A549 treated with RU486 at 1 μM for 4 hours (cell line): Measurements from ENCODE around the gene KLHL15. TPM values are rescaled to one million over a fixed set of nuclear protein-coding genes. Genes with fewer than 3 reads are reported as not detected.

Source experiments
- total RNA-seq: library from RNA; stranded (reverse); fragments of 200-300 nt; extraction: Qiagen RNA extraction; gene quantifications from 5 replicates; pipeline ENCODE4 v1.2.3, GENCODE V29; 2022; ENCODE audit warnings: low read depth

Gene KLHL15, protein sequence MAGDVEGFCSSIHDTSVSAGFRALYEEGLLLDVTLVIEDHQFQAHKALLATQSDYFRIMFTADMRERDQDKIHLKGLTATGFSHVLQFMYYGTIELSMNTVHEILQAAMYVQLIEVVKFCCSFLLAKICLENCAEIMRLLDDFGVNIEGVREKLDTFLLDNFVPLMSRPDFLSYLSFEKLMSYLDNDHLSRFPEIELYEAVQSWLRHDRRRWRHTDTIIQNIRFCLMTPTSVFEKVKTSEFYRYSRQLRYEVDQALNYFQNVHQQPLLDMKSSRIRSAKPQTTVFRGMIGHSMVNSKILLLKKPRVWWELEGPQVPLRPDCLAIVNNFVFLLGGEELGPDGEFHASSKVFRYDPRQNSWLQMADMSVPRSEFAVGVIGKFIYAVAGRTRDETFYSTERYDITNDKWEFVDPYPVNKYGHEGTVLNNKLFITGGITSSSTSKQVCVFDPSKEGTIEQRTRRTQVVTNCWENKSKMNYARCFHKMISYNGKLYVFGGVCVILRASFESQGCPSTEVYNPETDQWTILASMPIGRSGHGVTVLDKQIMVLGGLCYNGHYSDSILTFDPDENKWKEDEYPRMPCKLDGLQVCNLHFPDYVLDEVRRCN
- total RNA-seq = 2.2 to 4.8 TPM (median 4.5 TPM) in 5 replicates

DNA sequence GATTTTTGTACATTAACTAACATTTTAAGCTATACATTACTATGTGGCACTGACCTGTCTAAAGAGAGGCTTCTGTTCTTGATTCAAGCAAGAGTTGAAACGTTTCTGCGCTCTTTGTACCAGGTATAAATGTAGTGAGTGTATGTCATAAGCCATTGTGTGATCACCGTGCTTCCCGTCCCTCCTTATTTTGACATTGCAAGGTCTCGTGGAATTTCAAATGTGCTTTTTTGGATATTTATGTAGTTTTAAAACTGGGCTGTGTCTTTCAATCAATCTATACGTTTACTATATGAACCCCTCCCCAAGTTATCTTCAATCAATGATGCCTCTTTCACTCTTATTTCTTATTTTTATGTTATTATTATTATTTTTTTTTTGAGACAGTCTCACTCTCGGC lies at the start of gene KLHL15:
Gene KLHL15 (minus strand): TSS at position 101 of the 400 bp plus-strand sequence. CDS start 20,493 bp downstream, outside the sequence.

DNA sequence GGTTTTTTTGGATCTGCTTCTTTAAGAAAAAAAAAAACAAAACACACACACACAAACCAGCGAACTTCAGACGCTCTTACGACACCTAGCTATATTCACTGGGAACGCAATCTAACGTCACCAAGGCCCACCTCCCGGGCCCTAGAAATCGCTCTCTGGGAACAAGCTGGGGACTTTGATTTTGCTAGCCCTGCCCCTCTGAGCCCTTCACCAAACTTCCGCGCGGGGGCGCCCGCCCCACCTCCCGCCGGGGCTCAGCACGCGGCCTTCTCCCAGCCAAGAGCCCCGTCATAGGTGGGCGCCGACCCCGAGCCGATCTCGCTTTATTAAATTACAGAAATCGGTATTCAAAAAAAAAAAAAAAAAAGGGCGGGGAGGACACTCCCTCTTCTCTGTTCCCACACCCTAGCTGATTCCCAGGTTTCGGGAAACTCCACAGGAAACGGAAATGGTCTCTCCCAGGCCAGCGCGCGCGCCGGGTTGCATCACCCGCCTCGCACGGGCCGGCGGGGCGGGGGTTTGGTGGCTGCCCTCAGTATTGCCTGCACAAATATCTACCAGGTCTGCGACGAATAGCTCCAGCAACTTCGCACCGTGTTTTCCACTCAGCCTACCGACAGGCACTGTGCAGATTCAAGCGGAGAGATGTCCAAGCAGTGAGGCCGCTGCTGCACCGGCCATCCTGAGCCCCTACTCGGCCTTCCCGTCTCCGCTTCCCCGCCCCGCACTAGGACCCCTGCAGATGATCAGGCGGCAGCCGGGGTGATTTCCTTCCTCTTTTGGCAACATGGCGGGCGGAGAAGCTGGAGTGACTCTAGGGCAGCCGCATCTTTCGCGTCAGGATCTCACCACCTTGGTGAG lies 27.4 kb upstream of the KLHL15 start, which contains the start of gene EIF2S3:
Gene EIF2S3 (plus strand): TSS at position 775 of the 861 bp plus-strand sequence. CDS start 13 bp downstream, at position 788.

Other genes starting within 250 kb of the KLHL15 start
- 275 to 490 TPM (median 427 TPM) in 5 replicates for gene SAT1, start 244.0 kb downstream of the KLHL15 start, total RNA-seq
- 29.5 to 37.0 TPM (median 34.0 TPM) in 5 replicates for gene APOO, start 119.2 kb downstream of the KLHL15 start, total RNA-seq
- gene CXorf58, start 119.2 kb downstream of the KLHL15 start, total RNA-seq = 0.09 to 0.21 TPM (median 0.13 TPM) in 3 of 5 replicates, not detected in the others
- gene EIF2S3, start 27.8 kb upstream of the KLHL15 start, total RNA-seq = 105 to 214 TPM (median 140 TPM) in 5 replicates
- gene ZFX, start 122.5 kb upstream of the KLHL15 start, total RNA-seq = 7.0 to 12.8 TPM (median 8.9 TPM) in 5 replicates